Smooth muscle cell (in vitro differentiated cells): ENCODE data around the gene GYPC. TPM values are rescaled to one million over a fixed set of nuclear protein-coding genes. Genes with fewer than 3 reads are reported as not detected.
A peak's percentile ranks its signal among the peaks of the same experiment; 100 is the strongest.

ENCODE experiments used
- DNase-seq: peaks from one replicate; lab custom pipeline; 2025; ENCODE audit not compliant: unreplicated experiment; lab: John Stamatoyannopoulos, UW
- H2AFZ ChIP-seq: fragments of 200-600 bp; sonication (generic); 2 replicates; pipeline ENCODE4 v1.6.0; 2016; ENCODE audit warnings: antibody characterized with exemption, low read depth, mild to moderate bottlenecking
- H3F3A ChIP-seq: fragments of 200-600 bp; sonication (generic); 2 replicates; pipeline ENCODE4 v1.6.0; 2017; ENCODE audit warnings: antibody characterized with exemption, low read depth
- H3K27ac ChIP-seq: fragments of 200-600 bp; sonication (generic); 2 replicates; pipeline ENCODE4 v1.5.1; 2016; ENCODE audit warnings: low read depth, mild to moderate bottlenecking
- H3K27me3 ChIP-seq: fragments of 200-600 bp; sonication (generic); 2 replicates; pipeline ENCODE4 v1.6.1; 2016; ENCODE audit warnings: low read depth, mild to moderate bottlenecking
- H3K36me3 ChIP-seq: fragments of 200-600 bp; sonication (generic); 2 replicates; pipeline ENCODE4 v1.5.1; 2016; ENCODE audit warnings: low read depth
- H3K4me1 ChIP-seq: fragments of 200-600 bp; sonication (generic); 2 replicates; pipeline ENCODE4 v1.5.1; 2016; ENCODE audit warnings: low read depth
- H3K4me2 ChIP-seq: fragments of 200-600 bp; sonication (generic); 2 replicates; pipeline ENCODE4 v1.6.0; 2016; ENCODE audit warnings: mild to moderate bottlenecking
- H3K4me3 ChIP-seq: fragments of 200-600 bp; sonication (generic); 2 replicates; pipeline ENCODE4 v1.5.1; 2016; ENCODE audit warnings: mild to moderate bottlenecking
- H3K79me2 ChIP-seq: fragments of 200-600 bp; sonication (generic); 2 replicates; pipeline ENCODE4 v1.6.0; 2016; ENCODE audit warnings: low read depth, mild to moderate bottlenecking
- H3K9ac ChIP-seq: fragments of 200-600 bp; sonication (generic); 2 replicates; pipeline ENCODE4 v1.6.0; 2016; ENCODE audit warnings: low read depth
- H3K9me3 ChIP-seq: fragments of 200-600 bp; sonication (generic); replicated peaks from 2 replicates; pipeline ENCODE4 v1.5.1; 2016; ENCODE audit warnings: low read depth
- H4K20me1 ChIP-seq: fragments of 200-600 bp; sonication (generic); 2 replicates; pipeline ENCODE4 v1.6.0; 2016; ENCODE audit warnings: low read depth
- WGBS: methylation state at CpG from one replicate; pipeline ENCODE4 v1.1.7; 2016; ENCODE audit warnings: low lambda C conversion rate; 5-methylcytosine and 5-hydroxymethylcytosine counted together
- polyA plus RNA-seq: library from polyadenylated mRNA; unstranded; fragments of >200 nt; fragmentation: Nextera tagmentation; extraction: Ambion mirVana; gene quantifications from 2 replicates; pipeline ENCODE4 v1.2.1, GENCODE V29; 2016
- total RNA-seq: library from RNA; depleted of rRNA; stranded (reverse); fragments of >200 nt; gene quantifications from 2 replicates; pipeline ENCODE4 v1.2.3, GENCODE V29; 2014
- TF ChIP-seq, protein P1 (sequence below): fragments of 200-600 bp; sonication (generic); IDR thresholded peaks from 2 replicates; pipeline ENCODE4 v1.5.1; 2017; ENCODE audit warnings: borderline replicate concordance, mild to moderate bottlenecking, antibody characterized with exemption; ENCODE audit not compliant: insufficient read depth, poor library complexity, severe bottlenecking

Gene GYPC
- total and polyA plus RNA-seq, 2 experiments from 2014 or later = 25.7 to 61.8 TPM

DNA sequence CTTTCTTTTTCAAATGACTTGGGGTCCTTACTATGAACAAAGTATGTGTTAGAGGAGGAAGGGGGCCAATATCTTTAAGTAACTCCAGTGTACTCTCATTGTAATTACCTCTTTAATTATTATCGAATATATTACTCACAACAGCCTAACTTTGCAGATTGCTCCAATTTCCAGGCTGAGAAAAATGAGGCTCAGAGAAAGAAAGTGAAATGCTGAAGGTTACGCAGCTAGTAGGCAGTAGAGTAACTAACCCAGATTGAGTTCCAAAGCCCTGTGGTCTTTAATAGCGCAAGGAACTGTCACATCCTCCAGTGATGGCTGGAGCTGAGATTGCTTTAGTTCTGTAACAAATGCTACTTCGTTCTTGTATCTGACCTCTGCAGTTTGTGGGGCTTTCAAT lies 2.2 kb upstream of the GYPC start:
- Histone ChIP-seq H2AFZ (no peak overlapping the region), H3K4me3 (no peak overlapping the region), H3K36me3 (no peaks in the 10 kb centered on the region), H4K20me1 (peaks cover 8% of the 10 kb centered on the region), H3F3A (peaks cover 20% of the 10 kb centered on the region), H3K79me2 (peaks cover 2% of the 10 kb centered on the region), H3K9ac (no peak overlapping the region), H3K4me2 (no peak overlapping the region), H3K9me3 (no peaks in the 10 kb centered on the region), H3K27ac (no peak overlapping the region), H3K4me1 (peaks cover 28% of the 10 kb centered on the region), H3K27me3 (no peaks in the 10 kb centered on the region)
- WGBS = 96% methylated on average over 4 of the region's 4 CpGs
- TF ChIP-seq, protein P1, sequence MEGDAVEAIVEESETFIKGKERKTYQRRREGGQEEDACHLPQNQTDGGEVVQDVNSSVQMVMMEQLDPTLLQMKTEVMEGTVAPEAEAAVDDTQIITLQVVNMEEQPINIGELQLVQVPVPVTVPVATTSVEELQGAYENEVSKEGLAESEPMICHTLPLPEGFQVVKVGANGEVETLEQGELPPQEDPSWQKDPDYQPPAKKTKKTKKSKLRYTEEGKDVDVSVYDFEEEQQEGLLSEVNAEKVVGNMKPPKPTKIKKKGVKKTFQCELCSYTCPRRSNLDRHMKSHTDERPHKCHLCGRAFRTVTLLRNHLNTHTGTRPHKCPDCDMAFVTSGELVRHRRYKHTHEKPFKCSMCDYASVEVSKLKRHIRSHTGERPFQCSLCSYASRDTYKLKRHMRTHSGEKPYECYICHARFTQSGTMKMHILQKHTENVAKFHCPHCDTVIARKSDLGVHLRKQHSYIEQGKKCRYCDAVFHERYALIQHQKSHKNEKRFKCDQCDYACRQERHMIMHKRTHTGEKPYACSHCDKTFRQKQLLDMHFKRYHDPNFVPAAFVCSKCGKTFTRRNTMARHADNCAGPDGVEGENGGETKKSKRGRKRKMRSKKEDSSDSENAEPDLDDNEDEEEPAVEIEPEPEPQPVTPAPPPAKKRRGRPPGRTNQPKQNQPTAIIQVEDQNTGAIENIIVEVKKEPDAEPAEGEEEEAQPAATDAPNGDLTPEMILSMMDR = no peak
- DNase-seq = no peak

DNA sequence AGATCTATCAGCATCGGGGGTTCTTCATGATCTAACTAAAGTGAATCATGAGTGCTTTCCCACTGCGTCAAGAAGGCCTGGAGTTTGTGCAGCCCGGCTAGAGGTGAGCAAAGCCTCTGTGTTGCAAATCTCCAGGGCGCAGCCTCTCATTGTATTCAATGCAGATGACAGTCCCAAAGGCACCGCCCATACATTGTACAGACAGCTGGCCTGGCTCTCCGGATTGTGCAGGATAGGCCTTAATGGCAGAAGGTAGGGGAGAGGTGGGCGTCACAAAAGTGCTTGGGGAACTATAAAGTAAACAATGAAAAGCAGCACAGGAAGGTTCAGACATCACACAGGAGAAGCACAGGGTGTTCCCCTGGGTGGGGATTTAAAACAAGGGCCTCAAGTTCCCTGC lies 907 bp upstream of the GYPC start:
- peaks cover 10% of the 10 kb centered on the region for H4K20me1 ChIP-seq
- no peak overlapping the region for H3K4me3 ChIP-seq
- 76% methylated on average over 7 of the region's 7 CpGs for WGBS
- TF ChIP-seq, protein P1 = no peak
- peaks cover 32% of the 10 kb centered on the region for H3K4me1 ChIP-seq
- H3K27me3 ChIP-seq = no peaks in the 10 kb centered on the region
- peak overlapping the region; percentile 75 for H3K9ac ChIP-seq
- no peaks in the 10 kb centered on the region for H3K36me3 ChIP-seq
- H3K9me3 ChIP-seq = no peaks in the 10 kb centered on the region
- H3K27ac ChIP-seq = peak overlapping the region; percentile 89
- peaks cover 20% of the 10 kb centered on the region for H3F3A ChIP-seq
- peak overlapping the region; percentile 60 for H2AFZ ChIP-seq
- no peak for DNase-seq
- peaks cover 9% of the 10 kb centered on the region for H3K79me2 ChIP-seq
- peak overlapping the region; percentile 84 for H3K4me2 ChIP-seq

DNA sequence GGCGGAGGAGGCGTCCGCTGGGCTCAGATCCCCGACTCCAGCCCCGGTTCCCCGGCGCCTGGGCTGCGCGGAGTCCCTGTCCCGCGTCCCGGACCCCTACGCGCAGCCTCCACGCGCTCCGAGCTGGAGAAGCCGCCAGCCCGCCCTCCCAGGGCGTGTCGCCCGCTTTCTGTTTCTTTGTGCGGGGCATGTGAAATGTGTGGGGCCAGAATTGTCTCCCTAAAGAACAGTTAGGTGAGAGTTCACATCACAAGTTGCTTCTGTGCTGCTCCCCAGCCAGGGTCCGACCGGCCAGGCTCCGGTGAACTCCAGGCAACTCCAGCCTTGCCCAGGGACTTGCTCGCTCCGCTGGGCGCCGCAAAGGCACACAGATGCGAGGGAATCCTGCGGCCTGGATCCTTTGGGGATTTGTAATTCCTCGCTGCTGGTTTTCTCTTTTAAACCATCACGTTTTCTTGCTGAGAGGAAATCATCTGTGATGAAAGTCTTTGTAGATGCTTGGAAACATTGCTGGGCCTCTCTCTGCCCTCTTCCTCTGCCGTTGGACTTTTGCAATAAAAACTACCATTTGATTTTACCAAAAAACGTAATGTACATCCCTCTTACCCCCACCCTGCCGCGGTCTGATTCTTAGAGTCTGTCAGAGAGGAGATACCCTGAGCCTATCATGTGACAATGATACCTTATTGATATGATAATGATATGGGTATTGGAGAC lies 631 bp downstream of the GYPC start:
- DNase-seq = peak; percentile 58
- TF ChIP-seq, protein P1 = no peak
- Histone ChIP-seq H3K4me2 (peak overlapping the region; percentile 84), H3K79me2 (peaks cover 14% of the 10 kb centered on the region), H3K9me3 (no peaks in the 10 kb centered on the region), H3K4me3 (peak overlapping the region; percentile 69), H3K27me3 (no peaks in the 10 kb centered on the region), H4K20me1 (peaks cover 11% of the 10 kb centered on the region), H3K36me3 (no peaks in the 10 kb centered on the region), H3K9ac (peak overlapping the region; percentile 75), H3K27ac (peak overlapping the region; percentile 89), H3K4me1 (peaks cover 32% of the 10 kb centered on the region), H3F3A (peaks cover 20% of the 10 kb centered on the region), H2AFZ (peak overlapping the region; percentile 60)
- 1% methylated on average over 37 of the region's 38 CpGs for WGBS
